HG02571 (cell line): Measurements from ENCODE around the gene PITPNM1.
"Not testable (repeated sequence)": the region's sequence is repeated elsewhere in the genome, so short reads cannot be mapped to it uniquely, and the experiment has no call there.

ENCODE experiments used
- ATAC-seq: cut with Tn5 transposase; IDR thresholded peaks from one replicate; pipeline ENCODE4 v1.9.1; 2021; ENCODE audit warnings: mild to moderate bottlenecking, moderate library complexity; ENCODE audit not compliant: unreplicated experiment

The PITPNM1 gene

DNA sequence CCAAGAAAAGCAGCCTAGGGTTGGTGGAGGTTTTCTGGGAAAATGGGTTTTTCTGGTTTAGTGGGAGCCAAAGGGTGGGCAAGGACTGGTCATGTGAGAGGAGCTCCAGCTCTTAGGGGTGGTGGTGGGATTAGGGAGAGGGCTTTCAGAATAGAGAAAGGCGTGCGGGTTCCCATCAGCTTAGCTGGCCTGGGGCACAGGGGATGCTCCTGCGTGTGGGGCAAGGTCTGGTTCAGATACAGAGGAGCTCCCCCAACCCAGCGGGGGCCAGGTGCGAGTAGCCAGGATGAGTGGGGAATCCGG, 36.8 kb downstream of the PITPNM1 start:
- ATAC-seq = no peak

DNA sequence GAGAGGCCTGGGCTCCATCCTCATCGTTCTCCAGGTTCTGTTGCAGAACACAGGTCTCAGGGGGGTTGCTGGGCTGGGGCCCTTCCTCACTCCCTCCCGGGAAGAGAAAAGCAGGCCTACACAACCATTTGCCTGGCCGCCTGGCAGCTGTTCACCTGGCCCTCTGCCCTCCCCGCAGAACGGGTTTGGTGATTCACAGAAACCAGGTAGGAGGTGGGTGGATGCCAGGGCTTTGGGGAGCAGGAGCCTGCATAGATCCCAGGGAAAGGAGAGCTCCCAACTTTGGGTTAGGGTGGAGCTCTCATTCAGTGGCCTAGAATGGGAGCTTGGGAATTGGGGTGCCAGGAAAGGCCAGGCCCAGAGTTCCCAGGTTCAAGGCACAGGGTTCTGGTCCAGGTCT, 37.1 kb downstream of the PITPNM1 start:
- ATAC-seq = no peak

DNA sequence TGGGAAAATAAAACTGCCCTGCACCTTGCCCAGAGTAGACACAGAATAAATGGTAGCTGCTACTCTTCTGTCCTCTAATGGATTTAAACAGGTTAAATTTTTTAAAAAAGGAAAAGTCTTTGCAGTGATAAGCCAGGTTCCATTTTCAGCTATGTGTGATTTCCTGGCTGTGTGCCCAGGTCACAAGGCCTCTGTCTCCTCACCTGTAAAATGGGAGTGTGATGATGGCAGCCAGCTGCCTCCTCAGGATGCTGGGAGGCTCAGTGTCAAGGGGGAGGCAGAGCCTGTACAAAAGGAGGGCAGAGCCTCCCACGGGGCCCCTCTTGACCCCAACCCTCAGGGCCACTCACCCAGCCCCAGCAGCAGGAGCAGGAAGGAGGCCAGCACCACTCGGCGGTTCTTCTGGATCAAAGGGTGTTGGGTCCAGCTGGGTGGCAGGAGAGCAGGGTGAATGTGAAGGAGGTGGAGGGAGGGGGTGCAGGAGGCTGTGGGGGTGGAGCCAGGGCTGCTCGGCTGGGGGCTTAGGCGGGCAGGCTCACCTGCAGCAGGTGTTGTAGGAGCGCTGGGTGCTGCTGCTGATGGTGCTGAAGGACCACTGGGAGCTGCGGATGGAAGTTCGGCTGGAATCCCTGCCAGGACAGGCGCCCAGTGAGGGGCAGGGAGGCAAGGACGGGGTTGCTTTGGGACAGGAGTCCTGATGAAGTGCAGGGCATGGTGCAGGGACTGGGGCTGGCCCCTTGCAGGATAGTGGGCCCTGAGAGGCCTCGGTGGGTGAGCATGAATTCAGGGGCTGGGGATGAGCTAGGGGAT, 38.0 kb downstream of the PITPNM1 start:
- no peak for ATAC-seq

DNA sequence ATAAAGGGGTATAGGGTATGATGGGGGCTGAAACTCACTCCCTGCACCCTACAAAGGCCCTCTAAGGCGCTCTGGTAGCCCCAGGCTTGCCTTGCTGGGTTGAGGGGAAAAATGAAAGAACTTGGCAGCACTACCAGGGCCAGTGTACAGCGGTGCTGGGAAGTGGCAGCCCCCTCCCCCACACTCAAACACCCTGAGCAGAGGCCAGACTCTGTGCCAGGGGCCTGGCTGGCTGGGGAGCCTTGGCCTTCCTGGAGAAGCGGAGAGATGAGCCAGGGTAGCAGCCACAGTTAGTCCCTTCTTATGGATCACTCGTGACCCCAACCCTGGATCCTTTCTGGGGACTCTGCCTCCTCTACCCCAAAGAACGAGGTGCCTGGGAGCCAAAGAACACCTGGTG, 38.8 kb downstream of the PITPNM1 start:
- no peak for ATAC-seq

DNA sequence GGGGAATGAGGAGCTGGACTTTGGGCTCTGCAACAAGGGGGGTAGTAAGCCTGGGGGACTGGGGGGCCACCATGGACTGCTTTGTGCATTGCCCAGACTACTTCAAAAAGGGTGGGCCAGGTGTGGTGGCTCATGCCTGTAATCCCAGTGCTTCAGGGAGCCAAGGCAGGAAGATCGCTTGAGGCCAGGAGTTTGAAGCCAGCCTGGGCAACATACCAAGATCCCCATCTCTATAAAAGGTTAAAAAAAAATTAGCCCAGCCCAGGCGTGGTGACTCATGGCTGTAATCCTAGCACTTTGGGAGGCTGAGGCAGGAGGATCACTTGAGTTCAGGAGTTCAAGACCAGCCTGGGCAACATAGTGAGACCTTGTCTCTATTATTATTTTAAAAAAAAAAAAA, 39.6 kb downstream of the PITPNM1 start:
- not testable (repeated sequence) for ATAC-seq

DNA sequence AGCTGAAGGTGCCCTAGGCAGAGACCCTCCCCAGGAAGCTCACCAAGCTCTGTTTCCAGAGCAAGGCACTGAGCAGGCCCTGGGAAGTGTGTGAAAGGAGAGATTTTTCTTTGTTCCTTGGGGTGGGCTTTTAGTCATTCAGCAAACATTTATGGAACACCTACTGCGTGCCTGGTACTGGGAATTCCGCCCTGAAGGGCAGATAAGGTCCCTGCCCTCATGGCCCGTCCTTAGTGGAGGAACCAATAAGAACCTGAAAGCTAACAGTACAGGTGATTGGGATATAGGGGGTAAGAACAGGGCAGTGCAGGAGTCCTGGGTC, 40.0 kb downstream of the PITPNM1 start:
- ATAC-seq = no peak

DNA sequence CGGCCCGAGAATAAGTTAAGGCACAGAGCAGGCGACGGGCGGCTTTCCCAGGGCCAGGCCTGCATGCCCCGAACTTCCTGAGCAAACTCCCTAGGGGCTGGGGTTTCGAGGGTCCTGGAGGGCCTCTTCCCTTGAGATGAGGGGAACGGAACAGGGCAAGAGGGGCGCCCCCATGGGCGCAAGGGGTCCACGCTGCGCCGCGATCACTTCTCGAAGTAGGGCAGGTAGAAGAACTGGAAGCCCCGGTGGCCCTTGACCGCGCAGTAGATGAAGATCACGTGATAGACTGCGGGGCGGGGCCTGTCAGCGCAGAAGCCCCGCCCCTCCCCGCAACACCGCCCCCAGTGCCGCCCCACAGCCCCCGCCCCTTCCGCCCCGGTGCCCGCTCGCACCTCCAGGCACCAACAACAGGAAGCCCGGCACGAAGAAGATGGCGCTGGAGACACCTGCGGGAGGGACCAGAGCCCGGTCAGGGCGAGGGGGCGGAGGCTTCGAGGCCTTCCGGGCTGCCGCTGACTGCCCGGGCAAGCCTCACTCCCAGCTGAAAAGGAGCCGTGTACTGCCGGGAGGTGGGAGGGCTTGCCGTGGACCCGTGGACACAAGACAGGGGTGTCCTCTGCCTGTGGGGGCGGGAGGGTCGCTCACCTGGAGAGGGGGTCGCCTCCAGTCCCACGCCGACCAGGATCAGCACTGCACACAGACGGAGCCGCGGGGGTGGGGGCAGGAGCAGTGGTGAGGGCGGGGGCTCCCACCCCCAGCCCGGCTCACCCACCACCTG, 40.6 kb downstream of the PITPNM1 start:
- ATAC-seq = peak; percentile 42

DNA sequence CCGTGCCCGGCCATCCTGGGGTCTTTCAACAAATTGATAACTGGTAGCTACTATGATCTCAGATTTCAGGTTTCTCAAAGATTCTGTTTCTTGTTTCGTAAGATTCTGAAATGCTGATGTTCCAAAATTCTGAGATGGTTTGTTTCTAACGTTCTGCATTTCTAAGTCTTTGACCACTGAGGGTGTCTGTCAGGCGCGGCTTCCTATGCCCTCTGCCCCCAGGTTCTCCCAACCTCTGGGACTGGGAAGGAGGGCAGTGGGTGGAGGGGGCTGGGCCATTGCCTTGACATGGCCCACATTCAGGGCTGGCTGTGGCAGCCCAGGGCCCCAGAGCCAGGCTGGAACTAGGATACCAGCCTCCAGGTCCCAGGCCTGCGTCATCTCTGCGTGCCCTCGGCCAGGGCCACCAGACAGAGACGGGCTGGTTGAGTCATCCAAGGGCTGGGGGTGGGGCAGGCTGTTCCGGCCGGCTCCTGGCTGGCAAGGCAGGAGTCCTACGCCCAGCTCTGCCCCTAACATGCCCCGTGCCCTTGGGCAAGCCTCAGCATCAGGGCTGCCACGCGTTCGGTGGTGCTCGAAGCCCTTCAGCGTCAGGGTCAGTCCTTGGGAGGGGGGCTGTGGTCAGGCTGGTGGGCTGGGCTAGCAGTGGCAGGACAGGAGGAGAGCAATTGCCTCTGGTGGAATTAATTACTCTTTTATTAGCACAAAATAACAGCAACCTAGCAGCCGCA, 41.3 kb downstream of the PITPNM1 start:
- no peak for ATAC-seq

DNA sequence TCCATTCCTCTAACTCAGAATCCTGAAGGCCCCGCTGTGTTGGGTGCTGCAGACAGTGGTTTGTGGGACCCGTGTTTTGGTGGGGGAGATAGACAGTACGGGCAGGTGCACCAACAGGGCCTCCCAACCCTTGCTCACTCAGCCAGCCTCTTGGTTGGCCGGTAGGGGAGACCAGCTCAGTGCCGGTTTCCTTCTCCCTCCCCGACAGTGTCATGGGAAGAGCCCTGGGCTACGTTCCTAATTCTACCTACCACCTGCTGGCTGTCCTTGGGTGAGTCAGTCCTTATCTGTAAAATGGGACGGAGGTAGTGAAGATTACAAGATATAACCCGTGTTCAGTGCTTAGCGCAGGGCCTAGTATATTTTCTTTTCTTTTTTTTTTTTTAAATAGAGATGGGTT, 42.0 kb downstream of the PITPNM1 start:
- ATAC-seq = no peak

DNA sequence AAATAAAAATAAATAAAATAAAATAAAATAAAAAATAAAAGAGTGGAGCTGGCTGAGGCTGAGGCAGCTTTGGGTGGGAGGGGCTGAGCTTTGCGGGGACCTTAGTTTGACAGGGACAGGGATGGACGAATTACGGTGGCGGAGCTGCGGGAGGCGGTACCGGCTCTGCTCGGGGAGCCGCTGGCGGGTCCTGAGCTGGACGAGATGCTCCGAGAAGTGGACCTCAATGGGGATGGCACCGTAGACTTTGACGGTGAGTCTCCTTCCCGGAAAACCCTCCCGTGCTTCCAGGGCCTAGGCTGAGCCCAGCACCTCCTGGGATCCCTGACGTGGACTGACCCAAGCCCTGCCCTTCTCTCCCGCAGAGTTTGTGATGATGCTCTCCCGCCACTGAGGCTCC, 46.9 kb downstream of the PITPNM1 start:
- ATAC-seq = no peak

DNA sequence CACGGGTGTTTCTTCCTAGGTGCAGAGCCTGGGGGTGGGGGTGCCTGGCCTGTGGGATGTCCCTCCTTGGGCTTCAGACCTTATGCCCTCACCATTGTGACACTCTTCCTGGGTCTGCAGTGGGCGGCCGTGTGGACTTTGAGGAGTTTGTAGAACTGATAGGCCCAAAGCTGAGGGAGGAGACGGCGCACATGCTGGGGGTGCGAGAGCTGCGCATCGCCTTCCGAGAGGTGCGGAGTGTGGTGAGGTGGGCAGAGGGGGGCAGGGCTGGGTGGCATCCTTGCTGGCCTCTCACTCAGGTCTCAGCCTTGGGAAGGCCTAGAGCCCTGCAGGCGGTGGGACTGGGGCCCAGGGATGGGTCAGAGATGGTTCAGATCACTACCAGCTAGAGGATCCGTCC, 47.7 kb downstream of the PITPNM1 start:
- ATAC-seq = no peak

DNA sequence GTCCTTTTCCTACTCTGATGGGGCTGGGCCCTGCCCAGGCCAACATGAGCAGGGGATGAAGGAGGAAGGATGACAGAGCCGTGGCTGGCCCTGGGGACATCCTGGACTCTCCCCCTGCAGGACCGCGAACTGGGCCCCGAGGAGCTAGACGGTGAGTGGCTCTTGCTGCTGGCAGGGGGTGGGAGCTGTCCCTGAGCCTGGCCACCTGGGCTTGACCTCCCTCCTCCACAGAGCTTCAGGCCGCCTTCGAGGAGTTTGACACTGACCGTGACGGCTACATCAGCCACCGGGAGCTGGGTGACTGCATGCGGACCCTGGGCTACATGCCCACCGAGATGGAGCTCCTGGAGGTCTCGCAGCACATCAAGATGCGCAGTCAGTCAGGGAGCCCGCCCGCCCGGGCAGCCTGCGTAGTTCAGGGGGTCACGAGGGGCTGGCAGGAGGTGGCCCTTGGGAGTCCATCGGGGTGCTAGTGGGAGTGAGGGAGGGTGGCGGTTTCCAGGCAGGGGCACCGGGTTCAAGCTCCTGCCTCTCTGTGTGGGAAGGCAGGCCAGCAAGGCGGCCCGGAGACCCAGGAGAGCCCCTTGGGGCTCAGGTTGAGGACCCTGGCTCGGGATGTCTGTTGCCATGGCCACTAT, 49.0 kb downstream of the PITPNM1 start:
- no peak for ATAC-seq

DNA sequence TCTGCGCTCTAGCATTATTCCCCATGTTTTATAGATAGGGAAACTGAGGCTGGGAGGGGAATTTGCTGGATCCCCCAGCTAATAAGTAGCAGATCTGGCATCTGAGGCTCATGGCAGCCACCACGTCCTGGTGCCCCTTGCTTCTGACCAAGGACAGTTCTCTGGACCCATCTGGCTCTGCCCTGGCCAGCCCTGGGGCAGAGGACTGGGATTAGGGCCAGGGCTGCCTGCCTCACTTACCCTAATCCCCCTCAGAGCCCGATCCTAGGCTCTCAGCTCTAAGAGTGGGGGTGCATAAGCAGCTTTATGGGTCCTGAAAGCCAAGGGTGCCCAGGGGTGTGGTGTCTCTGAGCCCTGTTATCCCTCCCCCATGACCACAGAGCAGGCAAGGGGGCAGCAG, 50.1 kb downstream of the PITPNM1 start, which contains the start of gene CABP4:
TSS of gene CABP4 (plus strand) at position 301 of the 400 bp plus-strand sequence. CDS start at position 371, 70 bp downstream.
- no peak for ATAC-seq

DNA sequence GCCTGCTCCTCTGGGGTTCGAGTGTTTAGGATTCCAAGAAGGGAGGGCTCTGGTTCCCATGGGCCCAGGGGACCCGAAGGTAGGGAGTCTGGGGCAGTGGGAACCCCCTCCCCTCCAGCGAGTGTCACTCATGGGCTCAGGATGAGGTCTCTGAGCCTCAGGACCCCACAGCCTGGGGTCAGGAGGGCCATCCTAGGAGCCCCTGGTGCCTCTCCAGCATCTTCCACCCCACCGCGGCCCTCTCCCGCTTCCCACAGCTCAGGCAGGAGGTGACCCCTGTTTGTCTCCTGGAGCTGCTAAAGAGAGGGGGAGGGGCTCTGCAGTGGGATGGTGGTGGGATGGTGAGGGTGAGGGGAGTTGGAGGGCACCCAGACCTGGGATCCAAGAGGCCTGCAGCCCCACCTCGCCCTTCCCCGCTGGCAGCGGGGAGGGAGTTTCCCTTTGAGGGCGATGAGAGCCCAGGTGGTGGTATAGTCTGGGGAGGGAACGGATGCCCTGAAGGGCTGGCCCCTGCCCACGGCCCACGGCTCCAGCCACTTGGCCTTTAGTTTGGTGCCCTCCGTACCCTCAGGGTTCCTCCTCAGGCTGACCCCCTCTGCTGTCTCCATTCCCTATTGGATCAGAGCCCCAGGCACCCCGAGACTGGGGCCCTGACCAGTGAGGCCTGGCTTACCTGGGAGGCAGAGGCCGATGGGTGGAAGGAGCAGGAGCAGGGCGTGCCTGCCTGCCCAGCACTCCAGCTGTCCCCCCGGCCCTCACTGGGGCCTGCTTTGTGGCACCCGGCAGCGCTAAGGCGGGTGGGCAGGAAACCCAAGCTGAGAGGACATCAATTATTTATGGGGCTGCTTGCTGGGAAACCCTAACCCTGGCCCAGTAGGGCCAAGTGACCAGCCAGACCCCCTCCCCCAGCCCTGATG, 51.1 kb downstream of the PITPNM1 start:
- no peak for ATAC-seq

DNA sequence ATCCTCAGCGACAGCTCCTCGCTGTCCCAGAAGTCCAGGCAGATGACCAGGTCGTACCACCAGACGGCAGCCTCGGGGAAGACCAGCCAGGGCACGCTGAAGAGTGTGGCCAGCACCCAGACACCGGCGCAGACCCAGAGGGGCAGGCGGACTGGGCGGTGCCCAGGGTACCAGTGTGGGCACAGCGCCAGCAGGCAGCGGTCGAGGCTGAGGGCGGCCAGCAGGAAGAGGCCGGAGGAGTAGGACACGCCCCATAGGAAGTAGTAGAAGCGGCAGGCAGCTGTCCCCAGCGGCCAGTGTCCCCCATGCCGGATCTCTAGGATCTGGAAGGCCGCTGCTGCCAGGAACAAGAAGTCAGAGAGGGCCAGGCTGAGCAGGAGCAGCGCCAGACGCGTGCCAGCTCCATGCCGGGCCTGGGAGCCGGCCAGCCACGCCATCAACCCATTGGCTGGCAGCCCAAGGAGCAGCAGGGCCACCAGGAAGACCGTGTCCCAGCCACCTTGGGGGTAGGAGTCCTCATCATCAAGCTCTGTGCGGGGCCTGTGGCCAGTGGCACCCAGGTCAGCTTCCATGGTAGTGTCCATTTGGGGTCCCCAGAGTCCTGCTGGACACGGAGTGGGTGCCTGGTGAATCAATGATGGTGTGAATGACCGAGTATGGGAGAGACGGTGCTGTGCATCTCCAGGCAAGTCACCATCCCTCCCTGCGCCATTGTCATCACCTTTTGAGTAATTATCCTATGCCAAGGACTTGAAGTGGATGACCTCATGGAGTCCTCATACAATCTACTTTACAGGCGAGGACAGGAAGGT, 52.8 kb downstream of the PITPNM1 start, which contains the start of gene GPR152:
TSS of gene GPR152 (minus strand) at position 589 of the 812 bp plus-strand sequence. CDS start at position 584, 5 bp downstream.
- ATAC-seq = no peak

DNA sequence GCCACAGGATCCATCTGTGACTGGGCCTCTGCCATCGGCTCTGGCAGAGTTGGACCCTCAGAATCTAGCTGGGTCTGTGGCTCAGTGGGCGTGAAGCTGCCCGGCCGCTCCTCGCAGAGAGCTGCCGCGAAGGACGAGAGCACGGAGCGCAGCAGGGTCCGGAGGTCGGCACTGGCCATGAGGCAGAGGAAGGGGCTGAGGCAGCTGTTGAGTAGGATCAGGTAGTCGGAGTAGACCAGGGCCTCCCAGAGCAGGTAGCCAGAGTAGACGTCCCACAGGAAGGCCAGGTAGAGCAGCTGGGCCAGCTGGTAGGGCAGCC, 53.5 kb downstream of the PITPNM1 start:
- ATAC-seq = no peak

DNA sequence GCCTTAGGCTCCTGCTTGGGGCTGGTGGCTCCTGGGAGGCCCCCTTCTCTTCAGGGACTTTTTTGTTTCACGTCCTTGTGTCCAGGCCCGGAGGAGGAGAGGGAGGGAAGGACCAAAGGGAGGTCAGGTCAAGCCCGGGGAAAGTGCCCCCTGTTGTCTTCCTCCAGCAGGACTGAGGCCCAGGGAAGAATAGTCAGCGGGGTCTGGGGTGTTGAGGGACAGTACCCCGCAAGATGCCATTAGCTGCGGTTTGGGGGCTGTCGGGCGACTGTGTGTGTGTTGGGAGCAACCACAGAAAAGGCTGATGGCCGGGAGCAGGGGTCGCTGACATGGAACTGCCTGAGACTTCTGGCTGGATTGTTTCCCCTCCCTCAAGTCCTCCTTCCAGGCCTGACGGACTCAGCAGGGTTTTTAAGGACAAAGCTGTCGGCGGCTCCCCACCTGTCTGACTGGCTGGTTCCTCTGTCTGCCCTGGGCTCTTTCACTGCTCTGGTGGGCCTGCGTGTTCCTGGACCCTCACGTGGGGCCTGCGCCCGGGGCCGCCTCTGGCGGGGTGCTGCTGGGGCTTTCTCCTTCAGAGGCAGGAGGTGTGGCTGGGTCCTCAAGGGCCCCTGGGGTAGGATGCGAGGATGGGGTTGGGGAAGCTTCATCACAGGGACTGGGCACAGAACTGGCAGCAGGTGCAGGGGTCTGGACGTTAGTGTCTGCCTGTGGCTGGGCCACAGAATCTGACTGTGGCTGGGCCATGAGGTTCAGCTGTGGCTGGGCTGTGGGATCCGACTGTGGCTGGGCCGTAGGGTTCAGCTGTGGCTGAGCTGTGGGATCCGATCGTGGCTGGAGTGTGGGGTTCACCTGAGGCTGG, 54.1 kb downstream of the PITPNM1 start:
- no peak for ATAC-seq

DNA sequence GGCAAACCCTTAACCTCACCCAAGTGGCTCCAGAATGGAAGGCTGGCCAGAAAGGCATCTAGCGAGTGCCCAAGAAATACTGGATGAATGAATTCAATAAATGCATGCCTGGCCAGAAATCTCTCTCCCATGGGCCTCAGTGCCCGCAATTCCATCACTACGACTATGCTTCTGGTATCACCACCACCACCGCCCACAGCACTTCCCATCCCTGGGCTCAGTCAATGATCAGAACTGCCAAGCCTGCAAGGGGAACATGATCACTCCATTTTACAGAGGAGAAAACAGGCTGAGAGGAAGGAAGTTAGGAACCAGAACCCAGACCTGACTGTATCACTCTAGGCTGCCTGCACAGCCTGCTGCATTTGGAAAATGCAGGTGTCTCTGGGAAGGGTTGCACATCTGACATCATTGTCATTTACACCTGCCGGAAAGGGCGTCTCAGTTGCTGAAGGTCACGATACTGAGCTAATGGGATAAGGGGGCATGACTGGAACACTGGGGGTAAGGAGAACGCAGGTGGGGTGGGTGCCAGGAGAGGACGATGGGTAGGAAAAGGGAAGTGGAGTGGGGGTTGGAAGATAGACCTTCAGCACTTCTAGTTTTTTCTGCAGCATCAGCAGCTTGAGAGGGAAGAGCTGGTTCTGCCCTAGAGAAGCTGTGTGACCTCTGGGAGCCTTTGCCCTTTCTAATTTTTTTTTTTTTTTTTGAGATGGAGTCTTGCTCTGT, 55.9 kb downstream of the PITPNM1 start:
- no peak for ATAC-seq
